ENCODE results near the gene CLPTM1L. TPM values are rescaled to one million over a fixed set of nuclear protein-coding genes. Genes with fewer than 3 reads are reported as not detected.

CLPTM1L gene
- total and polyA plus RNA-seq, 2 donors from 2014 or later: 96.6 to 135 TPM

GRCh38 chr5:1314564-1314982 is 30.3 kb downstream of the CLPTM1L start:
- Histone ChIP-seq H3K27me3 (ENCODE audit: control insufficient read depth, insufficient read depth, low read length) (no peaks in the 10 kb centered on the region), H3K9ac (ENCODE audit: low read length in 3 of 3) (no peak overlapping the region), H3K4me3 (ENCODE audit: low read length in 3 of 3) (no peak overlapping the region), H3K4me1 (ENCODE audit: control insufficient read depth in 2 of 3, insufficient read depth in 2 of 3, low read depth in 1 of 3, low read length in 3 of 3) (peaks cover 0 to 5% (median 0%) of the 10 kb centered on the region in 3 donors), H3K9me3 (ENCODE audit: control insufficient read depth in 2 of 3, insufficient read depth in 1 of 3, low read length in 3 of 3) (no peaks in the 10 kb centered on the region), H3K27ac (ENCODE audit: low read depth in 2 of 2, low read length in 2 of 2) (no peak overlapping the region), H3K36me3 (ENCODE audit: control insufficient read depth in 2 of 3, insufficient read depth in 3 of 3, low read length in 3 of 3) (peaks cover 0 to 13% (median 6%) of the 10 kb centered on the region in 3 donors)
- FAIRE-seq (no peak), DNase-seq (peak in 1 of 5 donors; percentile 68)
- intact Hi-C loops (cut with DNase I): no loop called here
- TF ChIP-seq CTCF (IDR thresholded peaks at IDR 0.05; ENCODE audit: borderline replicate concordance, extremely low read depth, insufficient read depth): no peak

- no peak for FAIRE-seq
- intact Hi-C loops (cut with DNase I): no loop called here
- H3K4me3 ChIP-seq (ENCODE audit: low read length in 3 of 3): no peak overlapping the region
- DNase-seq: peak in 1 of 5 donors; percentile 53
- no peaks in the 10 kb centered on the region for H3K27me3 ChIP-seq (ENCODE audit: control insufficient read depth, insufficient read depth, low read length)
- no peaks in the 10 kb centered on the region for H3K9me3 ChIP-seq (ENCODE audit: control insufficient read depth in 2 of 3, insufficient read depth in 1 of 3, low read length in 3 of 3)
- H3K9ac ChIP-seq (ENCODE audit: low read length in 3 of 3): no peak overlapping the region
- peaks cover 0 to 4% (median 3%) of the 10 kb centered on the region in 3 donors for H3K36me3 ChIP-seq (ENCODE audit: control insufficient read depth in 2 of 3, insufficient read depth in 3 of 3, low read length in 3 of 3)
- H3K27ac ChIP-seq (ENCODE audit: low read depth in 2 of 2, low read length in 2 of 2): no peak overlapping the region
- peaks cover 0 to 5% (median 0%) of the 10 kb centered on the region in 3 donors for H3K4me1 ChIP-seq (ENCODE audit: control insufficient read depth in 2 of 3, insufficient read depth in 2 of 3, low read depth in 1 of 3, low read length in 3 of 3)
- TF ChIP-seq CTCF (IDR thresholded peaks at IDR 0.05; ENCODE audit: borderline replicate concordance, extremely low read depth, insufficient read depth): no peak
Observed at GRCh38 chr5:1312993-1313833, 31.7 kb downstream of the CLPTM1L start.

- DNase-seq (peak in 1 of 5 donors; percentile 35), FAIRE-seq (no peak)
- intact Hi-C loops (cut with DNase I): no loop called here
- H3K27me3 ChIP-seq (ENCODE audit: control insufficient read depth, insufficient read depth, low read length): no peaks in the 10 kb centered on the region
- no peak overlapping the region for H3K9ac ChIP-seq (ENCODE audit: low read length in 3 of 3)
- no peak for TF ChIP-seq CTCF (IDR thresholded peaks at IDR 0.05; ENCODE audit: borderline replicate concordance, extremely low read depth, insufficient read depth)
- no peaks in the 10 kb centered on the region for H3K36me3 ChIP-seq (ENCODE audit: control insufficient read depth in 2 of 3, insufficient read depth in 3 of 3, low read length in 3 of 3)
- H3K27ac ChIP-seq (ENCODE audit: low read depth in 2 of 2, low read length in 2 of 2): no peak overlapping the region
- H3K4me3 ChIP-seq (ENCODE audit: low read length in 3 of 3): no peak overlapping the region
- no peaks in the 10 kb centered on the region for H3K9me3 ChIP-seq (ENCODE audit: control insufficient read depth in 2 of 3, insufficient read depth in 1 of 3, low read length in 3 of 3)
- H3K4me1 ChIP-seq (ENCODE audit: control insufficient read depth in 2 of 3, insufficient read depth in 2 of 3, low read depth in 1 of 3, low read length in 3 of 3): peaks cover 0 to 5% (median 0%) of the 10 kb centered on the region in 3 donors
Observed at GRCh38 chr5:1312206-1312605, 32.7 kb downstream of the CLPTM1L start.

Measured in kidney (tissue), 14 donors.